T-helper 2 cell (primary cell): ENCODE data around the gene SLC39A11.
A peak's percentile ranks its signal among the peaks of the same experiment; 100 is the strongest.

Source experiments
- DNase-seq, 5 experiments: peaks; one replicate each; pipeline versions ENCODE4 v3.0.0 to v3.0.0-alpha.2; 2012 to 2022

SLC39A11 gene

GRCh38 chr17:72737151-72737690, 355.3 kb downstream of the SLC39A11 start:
- no peak for DNase-seq

GRCh38 chr17:72735592-72735991, 356.9 kb downstream of the SLC39A11 start:
- no peak for DNase-seq

- no peak for DNase-seq
Observed at GRCh38 chr17:72735048-72735447, 357.4 kb downstream of the SLC39A11 start.

- no peak for DNase-seq
Observed at GRCh38 chr17:72734613-72735012, 357.9 kb downstream of the SLC39A11 start.

- DNase-seq, result no peak
Observed at GRCh38 chr17:72733619-72734282, 358.7 kb downstream of the SLC39A11 start.

- no peak for DNase-seq
Observed at GRCh38 chr17:72732893-72733618, 359.4 kb downstream of the SLC39A11 start.

- DNase-seq, result no peak
Observed at GRCh38 chr17:72730077-72730476, 362.4 kb downstream of the SLC39A11 start.

- peak in 1 of 5 experiments; percentile 89 for DNase-seq
Observed at GRCh38 chr17:72726936-72727335, 365.6 kb downstream of the SLC39A11 start.

- DNase-seq, result peak in 3 of 5 experiments; percentile 23 to 68 (median 33)
Observed at GRCh38 chr17:72725433-72726068, 366.9 kb downstream of the SLC39A11 start.

- no peak for DNase-seq
Observed at GRCh38 chr17:72724267-72724666, 368.2 kb downstream of the SLC39A11 start.

GRCh38 chr17:72723711-72724110, 368.8 kb downstream of the SLC39A11 start:
- no peak for DNase-seq

GRCh38 chr17:72720494-72720825, 372.0 kb downstream of the SLC39A11 start:
- no peak for DNase-seq

- peak in 4 of 5 experiments; percentile 14 to 93 (median 36) for DNase-seq
Observed at GRCh38 chr17:72719578-72720493, 372.7 kb downstream of the SLC39A11 start.

GRCh38 chr17:72719206-72719577, 373.3 kb downstream of the SLC39A11 start:
- DNase-seq, result no peak

- no peak for DNase-seq
Observed at GRCh38 chr17:72717676-72718075, 374.8 kb downstream of the SLC39A11 start.

- DNase-seq, result no peak
Observed at GRCh38 chr17:72717276-72717675, 375.2 kb downstream of the SLC39A11 start.

- no peak for DNase-seq
Observed at GRCh38 chr17:72715906-72716572, 376.4 kb downstream of the SLC39A11 start.

- DNase-seq, result no peak
Observed at GRCh38 chr17:72714357-72714966, 378.0 kb downstream of the SLC39A11 start.

- no peak for DNase-seq
Observed at GRCh38 chr17:72713701-72714100, 378.8 kb downstream of the SLC39A11 start.

- DNase-seq, result no peak
Observed at GRCh38 chr17:72711521-72712310, 380.8 kb downstream of the SLC39A11 start.

- DNase-seq, result no peak
Observed at GRCh38 chr17:72710834-72711233, 381.7 kb downstream of the SLC39A11 start.
